A673 (cell line): Measurements from ENCODE around the gene CROCC2. TPM values are rescaled to one million over a fixed set of nuclear protein-coding genes. Genes with fewer than 3 reads are reported as not detected.
A peak's percentile ranks its signal among the peaks of the same experiment; 100 is the strongest.

Experiments
- BruUV-seq: library from RNA; stranded (reverse); fragments of 400-500 nt; replicated peaks from 2 replicates; lab custom pipeline; 2021; lab: Mats Ljungman, UMichigan
- CTCF ChIA-PET: fragments of 300-600 bp; sonication (Branson Sonifier 250); formaldehyde crosslinking; loops from one replicate; lab custom pipeline; 2022; ENCODE audit warnings: antibody characterized with exemption; lab: Charles Lee
- POLR2A ChIA-PET: fragments of 300-600 bp; sonication (Branson Sonifier 250); formaldehyde crosslinking; loops from one replicate; lab custom pipeline; 2022; ENCODE audit warnings: antibody characterized with exemption; ENCODE audit not compliant: low non-redundant PET; lab: Charles Lee
- DNase-seq: peaks from one replicate; pipeline ENCODE4 v3.0.0-alpha.2; 2015; ENCODE audit warnings: low spot score
- H3K27ac ChIP-seq: fragments of 200-600 bp; sonication (generic); 2 replicates; pipeline ENCODE4 v1.5.1; 2016; ENCODE audit warnings: mixed run types, low read depth, mild to moderate bottlenecking, mixed read lengths, antibody characterized with exemption, low read length; ENCODE audit not compliant: poor library complexity, severe bottlenecking
- H3K27me3 ChIP-seq: fragments of 200-600 bp; sonication (generic); replicated peaks from 2 replicates; pipeline ENCODE4 v1.6.1; 2017; ENCODE audit warnings: mixed run types, low read depth, mild to moderate bottlenecking, mixed read lengths, antibody characterized with exemption, low read length; ENCODE audit not compliant: insufficient read depth, poor library complexity
- H3K36me3 ChIP-seq: fragments of 200-600 bp; sonication (generic); 2 replicates; pipeline ENCODE4 v1.6.1; 2016; ENCODE audit warnings: mixed run types, mild to moderate bottlenecking, mixed read lengths, antibody characterized with exemption, low read length; ENCODE audit not compliant: insufficient read depth, poor library complexity, severe bottlenecking
- H3K4me1 ChIP-seq: fragments of 200-600 bp; sonication (generic); 2 replicates; pipeline ENCODE4 v1.6.1; 2017; ENCODE audit warnings: mixed run types, mild to moderate bottlenecking, mixed read lengths, antibody characterized with exemption, low read length; ENCODE audit not compliant: insufficient read depth, poor library complexity, severe bottlenecking
- H3K4me3 ChIP-seq: fragments of 200-600 bp; sonication (generic); 2 replicates; pipeline ENCODE4 v1.5.1; 2016; ENCODE audit warnings: low read depth, mixed run types, mild to moderate bottlenecking, mixed read lengths, low read length; ENCODE audit not compliant: poor library complexity, severe bottlenecking
- H3K9me3 ChIP-seq: fragments of 200-600 bp; sonication (generic); 2 replicates; pipeline ENCODE4 v1.6.1; 2016; ENCODE audit warnings: mixed run types, low read depth, mild to moderate bottlenecking, mixed read lengths, antibody characterized with exemption, low read length; ENCODE audit not compliant: poor library complexity, severe bottlenecking
- CTCF ChIP-seq: fragments of 300-800, 200-600 bp; sonication (generic); conservative IDR thresholded peaks from 2 replicates; pipeline ENCODE4 v1.5.1; 2017; ENCODE audit warnings: low read depth, mild to moderate bottlenecking, antibody characterized with exemption, low read length, moderate library complexity, mixed read lengths
- EZH2 ChIP-seq: fragments of 200-600 bp; sonication (generic); IDR thresholded peaks from 2 replicates; pipeline ENCODE4 v1.6.1; 2017; ENCODE audit warnings: borderline replicate concordance, low read depth, mild to moderate bottlenecking, mixed read lengths, antibody characterized with exemption, low read length; ENCODE audit not compliant: poor library complexity, severe bottlenecking
- intact Hi-C: fragments of 100-400 bp; cut with micrococcal nuclease; formaldehyde crosslinking; loops from one replicate; pipeline ENCODE4 v1.10.0; 2022; ENCODE audit not compliant: unreplicated experiment
- total RNA-seq: library from RNA; stranded (reverse); gene quantifications from 2 replicates; pipeline ENCODE4 v1.2.3, GENCODE V29; 2021

The CROCC2 gene
- total RNA-seq, 1 experiment from 2014 or later, result not detected

GRCh38 chr2:240981280-240981679, 75.1 kb downstream of the CROCC2 start:
- H3K4me3 ChIP-seq, result no peak overlapping the region
- DNase-seq, result peak; percentile 39
- H3K27me3 ChIP-seq, result no peaks in the 10 kb centered on the region
- ChIA-PET CTCF (interaction anchor here (0.6 kb wide), 1 partner anchor 28 kb away, joined by 3 read pairs; no protein-coding TSS in a partner anchor), POLR2A (interaction anchor here (0.6 kb wide), 2 partner anchors 16 to 526 kb away, joined by 3 read pairs; no protein-coding TSS in a partner anchor)
- no peak overlapping the region for H3K27ac ChIP-seq
- no peaks in the 10 kb centered on the region for H3K9me3 ChIP-seq
- BruUV-seq, result no TSS peak
- H3K4me1 ChIP-seq, result peaks cover 10% of the 10 kb centered on the region
- no peak for TF ChIP-seq CTCF
- TF ChIP-seq EZH2, result no peak
- no peaks in the 10 kb centered on the region for H3K36me3 ChIP-seq
- intact Hi-C loops, result no loop called here

- TF ChIP-seq CTCF (no peak), EZH2 (no peak)
- no TSS peak for BruUV-seq
- Histone ChIP-seq H3K4me3 (no peak overlapping the region), H3K36me3 (no peaks in the 10 kb centered on the region), H3K9me3 (no peaks in the 10 kb centered on the region), H3K27me3 (no peaks in the 10 kb centered on the region), H3K27ac (no peak overlapping the region), H3K4me1 (peaks cover 18% of the 10 kb centered on the region)
- ChIA-PET POLR2A (no interaction called here), CTCF (no interaction called here)
- intact Hi-C loops, result no loop called here
- no peak for DNase-seq
Observed at GRCh38 chr2:240981871-240982800, 76.0 kb downstream of the CROCC2 start.

- Histone ChIP-seq H3K36me3 (no peaks in the 10 kb centered on the region), H3K4me3 (no peak overlapping the region), H3K27ac (no peak overlapping the region), H3K27me3 (no peaks in the 10 kb centered on the region), H3K9me3 (peaks cover under 1% of the 10 kb centered on the region), H3K4me1 (peaks cover 26% of the 10 kb centered on the region)
- POLR2A ChIA-PET, result no interaction called here
- intact Hi-C loops, result no loop called here
- no peak for DNase-seq
- TF ChIP-seq EZH2, result no peak
- no peak for TF ChIP-seq CTCF
- BruUV-seq, result no TSS peak
- CTCF ChIA-PET, result interaction anchor here (1.0 kb wide), 1 partner anchor 96 kb away, joined by 3 read pairs; no protein-coding TSS in a partner anchor
Observed at GRCh38 chr2:240982821-240983281, 76.7 kb downstream of the CROCC2 start.
